Measurements from ENCODE around the gene AKAP8. TPM values are rescaled to one million over a fixed set of nuclear protein-coding genes. Genes with fewer than 3 reads are reported as not detected.

The AKAP8 gene
- polyA plus RNA-seq, 1 donor (not counting 4 experiments of a cell fraction or from before 2014, with no cell fraction given): 18.1 TPM

DNA sequence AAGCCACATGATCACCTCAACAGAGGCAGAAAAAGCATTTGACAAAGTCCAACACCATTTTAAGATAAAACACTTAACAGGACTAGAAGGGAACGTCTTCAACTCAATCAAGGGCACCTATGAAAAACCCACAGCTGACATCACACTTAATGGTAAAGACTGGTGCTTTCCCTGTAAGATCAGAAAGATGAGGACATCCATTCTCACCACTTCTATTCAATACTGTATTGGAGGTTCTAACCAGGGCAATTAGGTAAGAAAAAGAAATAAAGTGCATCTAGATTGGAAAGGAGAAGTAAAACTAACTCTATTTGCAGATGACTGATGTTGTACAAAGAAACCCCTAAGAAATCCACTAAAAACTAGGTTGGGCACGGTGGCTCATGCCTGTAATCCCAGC is 11.2 kb upstream of the AKAP8 start:
- no peak overlapping the region for H3K9ac ChIP-seq (ENCODE audit: control insufficient read depth, extremely low read depth, insufficient read depth, low read length)
- peaks cover 6 to 8% of the 10 kb centered on the region in 2 experiments for H3K36me3 ChIP-seq (ENCODE audit: control insufficient read depth in 2 of 2, extremely low read depth in 1 of 2, insufficient read depth in 2 of 2, low read length in 2 of 2)
- H3K27me3 ChIP-seq (ENCODE audit: control insufficient read depth, extremely low read depth, insufficient read depth, low read length): no peaks in the 10 kb centered on the region
- H3K4me3 ChIP-seq (ENCODE audit: control insufficient read depth in 2 of 3, extremely low read depth in 1 of 3, insufficient read depth in 2 of 3, low read depth in 1 of 3, low read length in 3 of 3): no peak overlapping the region
- H3K27ac ChIP-seq (ENCODE audit: control insufficient read depth, insufficient read depth, low read length): no peak overlapping the region
- no peaks in the 10 kb centered on the region for H3K9me1 ChIP-seq (ENCODE audit: control insufficient read depth, extremely low read depth, insufficient read depth, low read length)
- H3K79me2 ChIP-seq (ENCODE audit: control insufficient read depth, insufficient read depth, low read length): peaks cover 23% of the 10 kb centered on the region
- no peaks in the 10 kb centered on the region for H3K9me3 ChIP-seq (ENCODE audit: control insufficient read depth, low read depth, low read length)
- dilution Hi-C loops (cut with MboI; ENCODE audit: extremely low pct_ligation_motif_present, low sequenced_read_pairs): no loop called here
- TF ChIP-seq, protein P1, sequence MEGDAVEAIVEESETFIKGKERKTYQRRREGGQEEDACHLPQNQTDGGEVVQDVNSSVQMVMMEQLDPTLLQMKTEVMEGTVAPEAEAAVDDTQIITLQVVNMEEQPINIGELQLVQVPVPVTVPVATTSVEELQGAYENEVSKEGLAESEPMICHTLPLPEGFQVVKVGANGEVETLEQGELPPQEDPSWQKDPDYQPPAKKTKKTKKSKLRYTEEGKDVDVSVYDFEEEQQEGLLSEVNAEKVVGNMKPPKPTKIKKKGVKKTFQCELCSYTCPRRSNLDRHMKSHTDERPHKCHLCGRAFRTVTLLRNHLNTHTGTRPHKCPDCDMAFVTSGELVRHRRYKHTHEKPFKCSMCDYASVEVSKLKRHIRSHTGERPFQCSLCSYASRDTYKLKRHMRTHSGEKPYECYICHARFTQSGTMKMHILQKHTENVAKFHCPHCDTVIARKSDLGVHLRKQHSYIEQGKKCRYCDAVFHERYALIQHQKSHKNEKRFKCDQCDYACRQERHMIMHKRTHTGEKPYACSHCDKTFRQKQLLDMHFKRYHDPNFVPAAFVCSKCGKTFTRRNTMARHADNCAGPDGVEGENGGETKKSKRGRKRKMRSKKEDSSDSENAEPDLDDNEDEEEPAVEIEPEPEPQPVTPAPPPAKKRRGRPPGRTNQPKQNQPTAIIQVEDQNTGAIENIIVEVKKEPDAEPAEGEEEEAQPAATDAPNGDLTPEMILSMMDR (optimal IDR thresholded peaks at IDR 0.05 in 1 of 3, IDR thresholded peaks at IDR 0.05 in 1 of 3, conservative IDR thresholded peaks at IDR 0.05 in 1 of 3; ENCODE audit: extremely low read depth in 1 of 3, insufficient read depth in 2 of 3, low read length in 3 of 3): no peak
- no peak for TF ChIP-seq EZH2 (IDR thresholded peaks at IDR 0.05; ENCODE audit: low read length)
- H4K20me1 ChIP-seq (ENCODE audit: control insufficient read depth, extremely low read depth, insufficient read depth, low read length): no peaks in the 10 kb centered on the region
- DNase-seq (ENCODE audit: low read depth, low spot score) (no peak), FAIRE-seq (no peak)
- no peak overlapping the region for H2AFZ ChIP-seq (ENCODE audit: control insufficient read depth, low read length)
- no peaks in the 10 kb centered on the region for H3K4me1 ChIP-seq (ENCODE audit: control insufficient read depth, extremely low read depth, insufficient read depth, low read length)
- H3K4me2 ChIP-seq (ENCODE audit: control insufficient read depth, extremely low read depth, insufficient read depth, low read depth, low read length): no peak overlapping the region

DNA sequence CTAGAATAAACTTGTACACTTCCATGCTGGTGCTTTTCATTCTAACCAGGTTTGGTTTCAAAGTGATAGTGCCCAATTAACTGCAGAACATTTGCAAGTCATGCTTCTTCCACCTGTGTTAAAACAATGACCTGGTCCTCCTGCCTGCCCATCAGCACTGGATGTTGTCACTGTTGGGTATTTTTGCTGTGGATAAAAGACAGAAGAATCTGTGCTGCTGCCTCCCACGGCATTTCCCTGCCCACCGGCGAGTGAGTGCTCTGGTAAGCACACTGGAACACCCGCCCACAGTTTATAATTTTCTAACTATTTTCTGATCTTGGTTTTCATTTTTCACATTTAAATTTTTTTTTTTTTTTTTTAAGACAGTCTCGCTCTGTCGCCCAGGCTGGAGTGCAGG is 2.3 kb upstream of the AKAP8 start:
- no peaks in the 10 kb centered on the region for H4K20me1 ChIP-seq (ENCODE audit: control insufficient read depth, extremely low read depth, insufficient read depth, low read length)
- TF ChIP-seq EZH2 (IDR thresholded peaks at IDR 0.05; ENCODE audit: low read length): no peak
- TF ChIP-seq, protein P1 (optimal IDR thresholded peaks at IDR 0.05 in 1 of 3, IDR thresholded peaks at IDR 0.05 in 1 of 3, conservative IDR thresholded peaks at IDR 0.05 in 1 of 3; ENCODE audit: extremely low read depth in 1 of 3, insufficient read depth in 2 of 3, low read length in 3 of 3): no peak
- dilution Hi-C loops (cut with MboI; ENCODE audit: extremely low pct_ligation_motif_present, low sequenced_read_pairs): no loop called here
- no peak overlapping the region for H3K4me2 ChIP-seq (ENCODE audit: control insufficient read depth, extremely low read depth, insufficient read depth, low read depth, low read length)
- H3K79me2 ChIP-seq (ENCODE audit: control insufficient read depth, insufficient read depth, low read length): peaks cover 28% of the 10 kb centered on the region
- no peaks in the 10 kb centered on the region for H3K9me1 ChIP-seq (ENCODE audit: control insufficient read depth, extremely low read depth, insufficient read depth, low read length)
- FAIRE-seq (no peak), DNase-seq (ENCODE audit: low read depth, low spot score) (no peak)
- H2AFZ ChIP-seq (ENCODE audit: control insufficient read depth, low read length): no peak overlapping the region
- no peak overlapping the region for H3K4me3 ChIP-seq (ENCODE audit: control insufficient read depth in 2 of 3, extremely low read depth in 1 of 3, insufficient read depth in 2 of 3, low read depth in 1 of 3, low read length in 3 of 3)
- H3K36me3 ChIP-seq (ENCODE audit: control insufficient read depth in 2 of 2, extremely low read depth in 1 of 2, insufficient read depth in 2 of 2, low read length in 2 of 2): peaks cover 4 to 6% of the 10 kb centered on the region in 2 experiments
- no peak overlapping the region for H3K27ac ChIP-seq (ENCODE audit: control insufficient read depth, insufficient read depth, low read length)
- H3K9ac ChIP-seq (ENCODE audit: control insufficient read depth, extremely low read depth, insufficient read depth, low read length): no peak overlapping the region
- H3K4me1 ChIP-seq (ENCODE audit: control insufficient read depth, extremely low read depth, insufficient read depth, low read length): peaks cover 20% of the 10 kb centered on the region
- H3K9me3 ChIP-seq (ENCODE audit: control insufficient read depth, low read depth, low read length): no peaks in the 10 kb centered on the region
- no peaks in the 10 kb centered on the region for H3K27me3 ChIP-seq (ENCODE audit: control insufficient read depth, extremely low read depth, insufficient read depth, low read length)

Measured in keratinocyte (primary cell).